Lower leg skin (tissue), 3 donors: ENCODE measurements around the gene DEPDC1B.

ENCODE experiments used
- CTCF ChIP-seq, 3 donors: fragments of 450-650 bp; IDR thresholded peaks; one replicate each; pipeline ENCODE4 v1.5.1; 2016; ENCODE audit warnings: antibody characterized with exemption in 3 of 3, mild to moderate bottlenecking in 3 of 3, moderate library complexity in 2 of 3
- POLR2A ChIP-seq, 2 donors: fragments of 450-650 bp; IDR thresholded peaks; one replicate each; pipeline ENCODE4 v1.6.1; 2016 to 2017; ENCODE audit warnings: antibody characterized with exemption in 2 of 2, mild to moderate bottlenecking in 1 of 2, moderate library complexity in 1 of 2

- TF ChIP-seq POLR2A (IDR thresholded peaks at IDR 0.05) (no peak), CTCF (IDR thresholded peaks at IDR 0.05) (no peak)
Measured at GRCh38 chr5:60740322-60740721, 40.4 kb upstream of the DEPDC1B start.
